ENCODE data around the gene HOXD13. TPM values are rescaled to one million over a fixed set of nuclear protein-coding genes. Genes with fewer than 3 reads are reported as not detected.

HOXD13 gene
- total and polyA plus RNA-seq, 2 of the 8 experiments (the other 6 are each of a cell fraction or from before 2014, with no cell fraction given): not detected

GRCh38 chr2:176085861-176086771 is 6.4 kb upstream of the HOXD13 start (continued):
- no peak for TF ChIP-seq BCL11A (IDR thresholded peaks at IDR 0.05; ENCODE audit: low read depth in 2 of 2, low read length in 2 of 2)
- no peak for TF ChIP-seq CBX8 (IDR thresholded peaks at IDR 0.05; ENCODE audit: borderline replicate concordance, low read depth, low read length)
- TF ChIP-seq SRF (IDR thresholded peaks at IDR 0.05; ENCODE audit: low read depth, low read length): no peak
- no peak for TF ChIP-seq CHD7 (IDR thresholded peaks at IDR 0.05; ENCODE audit: insufficient replicate concordance, low read length)
- TF ChIP-seq HDAC2 (IDR thresholded peaks at IDR 0.05; ENCODE audit: borderline replicate concordance in 1 of 2, low read depth in 2 of 2, low read length in 2 of 2): peak; percentile 13 to 71; a peak in 1 of 4 replicates
- no peak for TF ChIP-seq MAX (IDR thresholded peaks at IDR 0.05)
- no peak for TF ChIP-seq FOSL1 (IDR thresholded peaks at IDR 0.05; ENCODE audit: insufficient read depth, low read depth, low read length)
- TF ChIP-seq RNF2 (IDR thresholded peaks at IDR 0.05; ENCODE audit: borderline replicate concordance, low read depth, low read length, missing control alignments, poor library complexity, severe bottlenecking): peak; percentile 43

Data from H1 (cell line).